Body of pancreas (tissue), 4 donors: Measurements from ENCODE around the gene C7orf25. TPM values are rescaled to one million over a fixed set of nuclear protein-coding genes. Genes with fewer than 3 reads are reported as not detected.
"Not testable (repeated sequence)": the region's sequence is repeated elsewhere in the genome, so short reads cannot be mapped to it uniquely, and the experiment has no call there.

Experiments used
- ATAC-seq: fragments of 150-250 bp; one replicate; pipeline ENCODE4 v1.9.1; 2016
- DNase-seq, 4 donors: peaks; one replicate each; pipeline ENCODE4 v3.0.0-alpha.2; 2019
- H3K27ac ChIP-seq, 4 donors: fragments of 200-600 bp; sonication (generic); 1 replicate in 3 of 4; 2 replicates in 1 of 4; pipeline versions ENCODE4 v1.5.1 to v1.6.1; 2016 to 2019; ENCODE audit warnings: mild to moderate bottlenecking in 1 of 4, mixed read lengths in 1 of 4, moderate library complexity in 1 of 4
- H3K27me3 ChIP-seq, 2 donors: fragments of 200-600 bp; sonication (generic); one replicate each; pipeline ENCODE4 v1.6.0; 2016; ENCODE audit warnings: mild to moderate bottlenecking in 1 of 2
- H3K36me3 ChIP-seq, 2 donors: fragments of 200-600 bp; sonication (generic); replicated peaks in 1 of 2; 2 replicates each; pipeline ENCODE4 v1.5.1; 2016; ENCODE audit warnings: low read depth in 2 of 2; ENCODE audit not compliant: insufficient read depth in 1 of 2
- H3K4me1 ChIP-seq: fragments of 200-600 bp; sonication (generic); one replicate; pipeline ENCODE4 v1.6.0; 2016
- H3K4me3 ChIP-seq, 2 donors: fragments of 200-600 bp; sonication (generic); 1 replicate in 1 of 2; 2 replicates in 1 of 2; pipeline ENCODE4 v1.5.1; 2016 to 2019
- H3K9me3 ChIP-seq, 3 donors: fragments of 200-600 bp; sonication (generic); 1 replicate in 2 of 3; 2 replicates in 1 of 3; pipeline ENCODE4 v1.5.1; 2016
- POLR2A ChIP-seq, 3 donors: fragments of 450-650 bp; IDR thresholded peaks; one replicate each; pipeline ENCODE4 v1.6.1; 2016; ENCODE audit warnings: antibody characterized with exemption in 3 of 3, mild to moderate bottlenecking in 2 of 3
- WGBS, 2 donors: methylation state at CpG; one replicate each; pipeline ENCODE4 v1.1.5; 2017; 5-methylcytosine and 5-hydroxymethylcytosine counted together
- intact Hi-C: fragments of 100-400 bp; cut with DNase I; formaldehyde crosslinking; loops from one replicate; pipeline ENCODE4 v1.15.1; 2023
- total RNA-seq, 2 donors: library from RNA; depleted of rRNA; stranded (reverse); fragments of >200 nt; gene quantifications; one replicate each; pipeline ENCODE4 v1.1.0, GENCODE V29; 2016
- TF ChIP-seq, protein P1 (sequence below), 7 experiments: fragments of 450-650 bp in 4 of 7; fragments of 200-600 bp in 3 of 7; sonication (generic) in 3 of 7; IDR thresholded peaks; one replicate each; pipeline ENCODE4 v1.5.1; 2016 to 2019; ENCODE audit warnings: antibody characterized with exemption in 7 of 7

The C7orf25 gene
- total RNA-seq, 2 donors from 2014 or later, result 4.9 to 6.0 TPM

DNA sequence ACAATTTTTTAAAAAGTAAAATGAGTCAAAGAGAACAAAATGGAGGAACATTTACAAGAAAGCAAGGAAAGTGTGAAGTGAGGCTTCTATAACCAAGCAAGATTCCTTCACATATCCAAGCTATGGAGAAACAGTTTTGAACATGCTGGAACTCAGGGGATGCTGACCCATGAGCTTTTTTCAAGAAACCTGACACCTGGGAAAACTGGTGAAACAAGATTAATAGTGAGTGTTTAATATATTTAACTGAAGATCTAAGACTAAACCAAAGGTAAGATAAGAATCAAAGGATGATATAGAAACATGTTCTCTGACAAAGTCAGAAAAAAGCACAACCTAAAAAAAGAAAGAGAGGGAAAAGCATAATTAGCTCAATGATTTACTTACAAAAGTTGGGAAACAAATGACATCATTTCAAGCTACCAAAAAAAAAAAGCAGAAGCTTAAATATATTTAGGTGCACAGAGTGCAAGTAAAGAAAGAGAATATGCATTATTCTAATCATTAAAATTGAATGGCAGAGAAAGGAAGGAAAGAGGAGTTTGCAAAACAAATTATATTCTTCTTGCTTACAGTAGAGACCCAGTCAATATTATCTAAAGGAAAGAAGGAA lies 24.9 kb downstream of the C7orf25 start:
- intact Hi-C loops, result no loop called here
- H3K4me3 ChIP-seq, result no peak overlapping the region
- no peak for DNase-seq
- no peaks in the 10 kb centered on the region for H3K27me3 ChIP-seq
- ATAC-seq, result no peak
- no peak for TF ChIP-seq POLR2A (IDR thresholded peaks at IDR 0.05)
- TF ChIP-seq, protein P1, sequence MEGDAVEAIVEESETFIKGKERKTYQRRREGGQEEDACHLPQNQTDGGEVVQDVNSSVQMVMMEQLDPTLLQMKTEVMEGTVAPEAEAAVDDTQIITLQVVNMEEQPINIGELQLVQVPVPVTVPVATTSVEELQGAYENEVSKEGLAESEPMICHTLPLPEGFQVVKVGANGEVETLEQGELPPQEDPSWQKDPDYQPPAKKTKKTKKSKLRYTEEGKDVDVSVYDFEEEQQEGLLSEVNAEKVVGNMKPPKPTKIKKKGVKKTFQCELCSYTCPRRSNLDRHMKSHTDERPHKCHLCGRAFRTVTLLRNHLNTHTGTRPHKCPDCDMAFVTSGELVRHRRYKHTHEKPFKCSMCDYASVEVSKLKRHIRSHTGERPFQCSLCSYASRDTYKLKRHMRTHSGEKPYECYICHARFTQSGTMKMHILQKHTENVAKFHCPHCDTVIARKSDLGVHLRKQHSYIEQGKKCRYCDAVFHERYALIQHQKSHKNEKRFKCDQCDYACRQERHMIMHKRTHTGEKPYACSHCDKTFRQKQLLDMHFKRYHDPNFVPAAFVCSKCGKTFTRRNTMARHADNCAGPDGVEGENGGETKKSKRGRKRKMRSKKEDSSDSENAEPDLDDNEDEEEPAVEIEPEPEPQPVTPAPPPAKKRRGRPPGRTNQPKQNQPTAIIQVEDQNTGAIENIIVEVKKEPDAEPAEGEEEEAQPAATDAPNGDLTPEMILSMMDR (IDR thresholded peaks at IDR 0.05), result no peak
- peaks cover 6% of the 10 kb centered on the region for H3K4me1 ChIP-seq
- H3K27ac ChIP-seq, result peak overlapping the region in 3 of 4 donors; percentile 69 to 96 (median 91)
- H3K36me3 ChIP-seq, result no peaks in the 10 kb centered on the region
- H3K9me3 ChIP-seq, result no peaks in the 10 kb centered on the region

DNA sequence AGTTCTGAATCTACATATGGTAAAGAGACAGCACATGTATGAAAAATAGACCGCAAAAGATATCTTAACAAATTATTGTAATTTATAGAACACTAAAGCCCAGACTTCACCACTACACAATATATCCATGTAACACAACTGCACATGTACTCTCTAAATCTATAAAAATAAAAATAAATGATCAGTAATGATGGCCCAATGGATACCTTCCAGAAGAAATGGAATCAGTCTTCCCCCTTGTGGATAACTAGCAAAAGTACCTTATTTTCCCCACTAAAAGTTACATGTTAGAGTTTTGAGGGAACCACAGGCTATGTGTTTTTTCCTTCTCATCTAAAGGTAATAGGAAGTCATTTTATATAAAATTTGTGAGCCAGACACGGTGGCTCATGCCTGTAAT lies 25.7 kb downstream of the C7orf25 start:
- H3K9me3 ChIP-seq, result no peaks in the 10 kb centered on the region
- TF ChIP-seq, protein P1 (IDR thresholded peaks at IDR 0.05), result peak in 3 of 7 experiments; percentile 12 to 21 (median 14)
- no peak for TF ChIP-seq POLR2A (IDR thresholded peaks at IDR 0.05)
- H3K36me3 ChIP-seq, result no peaks in the 10 kb centered on the region
- H3K4me3 ChIP-seq, result no peak overlapping the region
- intact Hi-C loops, result no loop called here
- no peak overlapping the region for H3K27ac ChIP-seq
- H3K27me3 ChIP-seq, result no peaks in the 10 kb centered on the region
- H3K4me1 ChIP-seq, result peaks cover 6% of the 10 kb centered on the region
- DNase-seq (no peak), ATAC-seq (no peak)
- 80 to 87% methylated on average over 2 of the region's 2 CpGs for whole genome bisulfite sequencing, 2 donors

DNA sequence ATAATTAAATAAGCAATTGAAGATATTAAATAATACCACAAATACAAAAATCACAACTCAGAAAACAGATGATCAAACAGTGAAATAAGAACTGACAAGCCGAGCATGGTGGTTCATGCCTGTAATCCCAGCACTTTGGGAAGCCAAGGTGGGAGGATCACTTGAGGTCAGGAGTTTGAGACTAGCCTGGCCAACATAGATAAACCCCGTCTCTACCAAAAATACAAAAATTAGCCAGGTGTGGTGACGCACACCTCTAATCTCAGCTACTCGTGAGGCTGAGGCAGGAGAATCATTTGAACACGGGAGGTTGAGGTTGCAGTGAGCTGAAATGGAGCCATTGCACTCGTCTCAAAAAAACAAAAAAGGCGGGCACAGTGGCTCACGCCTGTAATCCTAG lies 26.7 kb downstream of the C7orf25 start:
- intact Hi-C loops, H3K36me3 ChIP-seq, H3K4me3 ChIP-seq, DNase-seq, H3K27me3 ChIP-seq, H3K4me1 ChIP-seq, ATAC-seq, H3K9me3 ChIP-seq, H3K27ac ChIP-seq: not testable (repeated sequence)
- WGBS, 2 donors, result 85 to 92% methylated on average over 8 of the region's 8 CpGs

DNA sequence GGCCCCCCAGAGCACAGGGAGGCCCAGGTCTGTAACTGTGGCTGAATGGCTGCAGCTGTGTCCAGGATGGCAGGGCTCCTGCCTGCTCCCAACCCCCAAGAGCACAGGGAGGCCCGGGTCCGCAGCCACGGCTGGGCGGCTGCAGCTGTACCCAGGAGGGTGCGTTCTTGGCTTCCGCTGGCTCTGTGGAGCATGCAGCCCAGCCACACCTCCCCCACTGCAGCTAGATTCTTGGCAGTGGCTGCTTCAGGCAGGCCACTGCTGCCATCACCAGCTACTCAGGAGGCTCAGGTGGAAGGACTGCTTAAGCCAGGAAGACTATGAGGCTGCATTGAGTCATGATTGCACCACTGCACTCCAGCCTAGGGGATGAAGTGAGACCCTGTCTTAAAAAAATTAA lies 27.9 kb downstream of the C7orf25 start:
- ATAC-seq (no peak), DNase-seq (no peak)
- WGBS, 2 donors, result 90% methylated on average over 5 of the region's 6 CpGs; no CpG with 5 or more reads in 1 of the 2 donors
- Histone ChIP-seq H3K36me3 (no peaks in the 10 kb centered on the region), H3K9me3 (no peaks in the 10 kb centered on the region), H3K27me3 (no peaks in the 10 kb centered on the region), H3K4me3 (no peak overlapping the region), H3K4me1 (peaks cover 6% of the 10 kb centered on the region), H3K27ac (no peak overlapping the region)
- TF ChIP-seq, protein P1 (IDR thresholded peaks at IDR 0.05), result no peak
- no peak for TF ChIP-seq POLR2A (IDR thresholded peaks at IDR 0.05)
- intact Hi-C loops, result no loop called here

DNA sequence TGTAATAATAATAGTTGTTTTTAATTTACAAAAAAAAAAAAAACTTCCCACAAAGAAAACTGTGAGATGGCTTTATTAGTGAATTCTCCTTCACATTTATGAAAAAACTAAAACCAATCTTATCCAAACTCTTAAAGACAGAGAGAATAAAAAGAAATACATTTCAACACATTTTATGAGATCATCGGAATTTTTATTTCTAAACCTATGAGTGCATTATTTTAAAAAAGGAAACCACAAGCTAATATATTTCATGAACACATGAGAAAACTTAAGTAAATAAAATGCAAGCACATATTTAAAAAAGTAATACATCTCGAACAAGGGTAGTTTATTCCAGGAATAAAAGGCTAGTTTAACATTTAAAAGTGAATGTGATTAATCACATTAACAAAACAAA lies 31.5 kb downstream of the C7orf25 start:
- Histone ChIP-seq H3K4me3 (no peak overlapping the region), H3K9me3 (no peaks in the 10 kb centered on the region), H3K4me1 (no peaks in the 10 kb centered on the region), H3K36me3 (no peaks in the 10 kb centered on the region), H3K27ac (no peak overlapping the region), H3K27me3 (no peaks in the 10 kb centered on the region)
- ATAC-seq (no peak), DNase-seq (no peak)
- TF ChIP-seq, protein P1 (IDR thresholded peaks at IDR 0.05), result no peak
- TF ChIP-seq POLR2A (IDR thresholded peaks at IDR 0.05), result no peak
- WGBS, 2 donors, result 80 to 81% methylated on average over 2 of the region's 2 CpGs
- intact Hi-C loops, result no loop called here
